GM19193 (cell line): ENCODE measurements around the gene SLC26A6.

ENCODE experiments used
- POLR2A ChIP-seq: IDR thresholded peaks from 4 replicates; pipeline ENCODE4 v1.6.1; 2011; ENCODE audit not compliant: insufficient read depth, insufficient read length; ENCODE audit errors: extremely low read depth

SLC26A6 gene

GRCh38 chr3:48628277-48629017 is 6.8 kb downstream of the SLC26A6 start:
- TF ChIP-seq POLR2A = no peak

- TF ChIP-seq POLR2A = no peak
Observed at GRCh38 chr3:48625600-48625999, 9.7 kb downstream of the SLC26A6 start.

GRCh38 chr3:48624767-48625166 is 10.5 kb downstream of the SLC26A6 start:
- TF ChIP-seq POLR2A = no peak

GRCh38 chr3:48623851-48624547 is 11.3 kb downstream of the SLC26A6 start:
- TF ChIP-seq POLR2A = no peak

GRCh38 chr3:48621461-48621869 is 13.8 kb downstream of the SLC26A6 start, which contains the start of gene TMEM89:
Gene TMEM89, minus strand, starts transcription at chr3:48621769. Its CDS starts 13 bp downstream, at chr3:48621756.
- no peak for TF ChIP-seq POLR2A

GRCh38 chr3:48619541-48620524 is 15.4 kb downstream of the SLC26A6 start:
- no peak for TF ChIP-seq POLR2A

GRCh38 chr3:48617559-48617958 is 17.7 kb downstream of the SLC26A6 start:
- TF ChIP-seq POLR2A = no peak

GRCh38 chr3:48614044-48614443 is 21.2 kb downstream of the SLC26A6 start:
- no peak for TF ChIP-seq POLR2A

GRCh38 chr3:48612309-48612708 is 23.0 kb downstream of the SLC26A6 start:
- no peak for TF ChIP-seq POLR2A

GRCh38 chr3:48609088-48610005 is 25.9 kb downstream of the SLC26A6 start, which contains the start of gene UQCRC1:
Gene UQCRC1, minus strand, starts transcription at chr3:48609646. Its CDS starts 26 bp downstream, at chr3:48609620.
- peak; percentile 97 for TF ChIP-seq POLR2A

- TF ChIP-seq POLR2A = no peak
Observed at GRCh38 chr3:48607519-48607918, 27.7 kb downstream of the SLC26A6 start.

- TF ChIP-seq POLR2A = no peak
Observed at GRCh38 chr3:48601622-48601994, 33.7 kb downstream of the SLC26A6 start.

GRCh38 chr3:48600711-48601621 is 34.3 kb downstream of the SLC26A6 start:
- TF ChIP-seq POLR2A = no peak
